ENCODE results near the gene APOH. TPM values are rescaled to one million over a fixed set of nuclear protein-coding genes. Genes with fewer than 3 reads are reported as not detected.

The APOH gene
- total RNA-seq, 4 donors from 2014 or later, result 0.55 TPM; not detected in 3

DNA sequence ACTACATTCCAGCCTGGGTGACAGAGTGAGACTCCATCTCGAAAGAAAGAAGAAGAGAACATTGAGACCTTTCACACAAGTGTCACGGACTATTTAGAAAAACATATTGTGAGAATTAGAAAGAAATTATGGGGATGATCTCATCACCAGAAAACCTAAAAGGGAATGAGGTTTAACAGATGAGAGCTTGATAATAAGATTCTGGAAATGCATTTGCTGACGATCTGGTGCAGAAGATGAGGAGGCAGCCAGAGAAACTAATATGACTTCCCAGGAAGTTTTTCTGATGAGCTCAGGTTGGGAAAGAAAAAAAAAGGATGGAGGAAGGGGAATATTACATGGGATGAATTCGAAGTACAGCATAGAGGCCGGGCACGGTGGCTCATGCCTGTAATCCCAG, 10.8 kb upstream of the APOH start:
- no peak overlapping the region for H3K4me3 ChIP-seq
- no peaks in the 10 kb centered on the region for H3K9me3 ChIP-seq
- no peak for DNase-seq
- TF ChIP-seq POLR2AphosphoS5 (IDR thresholded peaks at IDR 0.05), result no peak
- TF ChIP-seq, protein P1, sequence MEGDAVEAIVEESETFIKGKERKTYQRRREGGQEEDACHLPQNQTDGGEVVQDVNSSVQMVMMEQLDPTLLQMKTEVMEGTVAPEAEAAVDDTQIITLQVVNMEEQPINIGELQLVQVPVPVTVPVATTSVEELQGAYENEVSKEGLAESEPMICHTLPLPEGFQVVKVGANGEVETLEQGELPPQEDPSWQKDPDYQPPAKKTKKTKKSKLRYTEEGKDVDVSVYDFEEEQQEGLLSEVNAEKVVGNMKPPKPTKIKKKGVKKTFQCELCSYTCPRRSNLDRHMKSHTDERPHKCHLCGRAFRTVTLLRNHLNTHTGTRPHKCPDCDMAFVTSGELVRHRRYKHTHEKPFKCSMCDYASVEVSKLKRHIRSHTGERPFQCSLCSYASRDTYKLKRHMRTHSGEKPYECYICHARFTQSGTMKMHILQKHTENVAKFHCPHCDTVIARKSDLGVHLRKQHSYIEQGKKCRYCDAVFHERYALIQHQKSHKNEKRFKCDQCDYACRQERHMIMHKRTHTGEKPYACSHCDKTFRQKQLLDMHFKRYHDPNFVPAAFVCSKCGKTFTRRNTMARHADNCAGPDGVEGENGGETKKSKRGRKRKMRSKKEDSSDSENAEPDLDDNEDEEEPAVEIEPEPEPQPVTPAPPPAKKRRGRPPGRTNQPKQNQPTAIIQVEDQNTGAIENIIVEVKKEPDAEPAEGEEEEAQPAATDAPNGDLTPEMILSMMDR (IDR thresholded peaks at IDR 0.05), result no peak
- no peak for TF ChIP-seq EP300 (IDR thresholded peaks at IDR 0.05; ENCODE audit: low read depth)
- TF ChIP-seq POLR2A (IDR thresholded peaks at IDR 0.05), result no peak
- in situ Hi-C loops (cut with MboI; ENCODE audit: low pct_ligation_motif_present in 1 of 4, low pct_unique_long_range_greater_than_20kb in 1 of 4, low sequenced_read_pairs in 3 of 4) (no loop called here), intact Hi-C loops (cut with DNase I; ENCODE audit: low total_unique reads) (no loop called here)
- H3K27ac ChIP-seq, result no peak overlapping the region
- no peaks in the 10 kb centered on the region for H3K27me3 ChIP-seq
- 89 to 100% methylated on average over 6 of the region's 6 CpGs for WGBS, 2 donors (ENCODE audit: low coverage in 1 of 2)
- no peaks in the 10 kb centered on the region for H3K36me3 ChIP-seq
- no peaks in the 10 kb centered on the region for H3K4me1 ChIP-seq

DNA sequence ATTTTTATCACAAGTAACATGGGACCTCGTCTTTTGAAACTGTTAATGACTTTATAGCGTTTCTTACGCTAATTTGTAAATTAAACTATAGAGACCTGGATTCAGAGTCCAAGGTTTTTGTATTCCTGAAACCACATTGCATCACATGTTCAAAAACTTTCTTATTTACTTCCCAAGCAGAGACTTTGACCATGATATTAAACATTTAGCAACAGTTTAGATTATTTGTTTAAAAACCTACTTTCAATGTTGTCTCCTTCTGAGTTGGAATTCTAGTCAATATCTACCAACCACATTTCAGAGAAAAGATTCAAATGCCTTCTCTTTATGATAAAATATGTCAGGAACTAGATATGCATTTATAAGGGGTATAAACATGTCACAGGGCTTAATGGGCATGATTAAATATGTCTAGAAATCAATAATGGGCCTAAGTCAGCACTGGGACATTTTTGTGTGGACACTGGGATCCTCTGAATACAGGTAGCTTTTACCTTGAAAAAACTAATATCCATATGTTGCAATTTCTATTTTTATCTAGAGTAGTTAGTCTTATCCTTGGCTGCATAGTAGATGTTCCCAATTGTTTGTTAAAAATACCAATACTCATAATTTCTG, 6.3 kb upstream of the APOH start:
- no peak overlapping the region for H3K4me3 ChIP-seq
- H3K4me1 ChIP-seq, result no peaks in the 10 kb centered on the region
- H3K9me3 ChIP-seq, result no peaks in the 10 kb centered on the region
- in situ Hi-C loops (cut with MboI; ENCODE audit: low pct_ligation_motif_present in 1 of 4, low pct_unique_long_range_greater_than_20kb in 1 of 4, low sequenced_read_pairs in 3 of 4) (no loop called here), intact Hi-C loops (cut with DNase I; ENCODE audit: low total_unique reads) (no loop called here)
- no peak for DNase-seq
- whole genome bisulfite sequencing, 2 donors (ENCODE audit: low coverage in 1 of 2), result 76 to 81% methylated on average over 3 of the region's 3 CpGs
- no peaks in the 10 kb centered on the region for H3K27me3 ChIP-seq
- TF ChIP-seq, protein P1 (IDR thresholded peaks at IDR 0.05), result no peak
- no peak for TF ChIP-seq EP300 (IDR thresholded peaks at IDR 0.05; ENCODE audit: low read depth)
- no peak for TF ChIP-seq POLR2AphosphoS5 (IDR thresholded peaks at IDR 0.05)
- TF ChIP-seq POLR2A (IDR thresholded peaks at IDR 0.05), result no peak
- no peak overlapping the region for H3K27ac ChIP-seq
- no peaks in the 10 kb centered on the region for H3K36me3 ChIP-seq

DNA sequence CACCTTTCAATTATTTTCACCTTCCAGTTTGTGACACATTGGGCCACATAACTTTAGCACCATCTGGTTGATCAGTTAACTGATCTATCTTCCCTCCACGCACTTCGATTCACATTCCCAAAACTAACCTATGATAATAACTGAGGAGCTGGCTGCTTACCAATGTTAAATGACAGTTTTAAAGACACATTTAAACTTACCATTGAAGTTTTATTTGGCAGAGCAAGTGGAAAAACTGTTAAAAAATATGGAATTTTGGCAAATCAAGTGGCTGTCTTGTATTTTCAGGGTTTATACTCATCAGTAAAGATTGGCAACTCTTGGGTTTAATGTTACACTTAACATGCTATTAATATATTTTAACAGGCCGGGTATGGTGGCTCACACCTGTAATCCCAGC, 5.4 kb upstream of the APOH start:
- no peaks in the 10 kb centered on the region for H3K4me1 ChIP-seq
- in situ Hi-C loops (cut with MboI; ENCODE audit: low pct_ligation_motif_present in 1 of 4, low pct_unique_long_range_greater_than_20kb in 1 of 4, low sequenced_read_pairs in 3 of 4) (no loop called here), intact Hi-C loops (cut with DNase I; ENCODE audit: low total_unique reads) (no loop called here)
- WGBS, 2 donors (ENCODE audit: low coverage in 1 of 2), result 89% methylated on average over 3 of the region's 3 CpGs; no CpG with 5 or more reads in 1 of the 2 donors
- TF ChIP-seq EP300 (IDR thresholded peaks at IDR 0.05; ENCODE audit: low read depth) (no peak), POLR2A (IDR thresholded peaks at IDR 0.05) (no peak), POLR2AphosphoS5 (IDR thresholded peaks at IDR 0.05) (no peak)
- TF ChIP-seq, protein P1 (IDR thresholded peaks at IDR 0.05), result no peak
- H3K9me3 ChIP-seq, result no peaks in the 10 kb centered on the region
- DNase-seq, result no peak
- no peak overlapping the region for H3K4me3 ChIP-seq
- H3K27me3 ChIP-seq, result no peaks in the 10 kb centered on the region
- no peaks in the 10 kb centered on the region for H3K36me3 ChIP-seq
- H3K27ac ChIP-seq, result no peak overlapping the region

DNA sequence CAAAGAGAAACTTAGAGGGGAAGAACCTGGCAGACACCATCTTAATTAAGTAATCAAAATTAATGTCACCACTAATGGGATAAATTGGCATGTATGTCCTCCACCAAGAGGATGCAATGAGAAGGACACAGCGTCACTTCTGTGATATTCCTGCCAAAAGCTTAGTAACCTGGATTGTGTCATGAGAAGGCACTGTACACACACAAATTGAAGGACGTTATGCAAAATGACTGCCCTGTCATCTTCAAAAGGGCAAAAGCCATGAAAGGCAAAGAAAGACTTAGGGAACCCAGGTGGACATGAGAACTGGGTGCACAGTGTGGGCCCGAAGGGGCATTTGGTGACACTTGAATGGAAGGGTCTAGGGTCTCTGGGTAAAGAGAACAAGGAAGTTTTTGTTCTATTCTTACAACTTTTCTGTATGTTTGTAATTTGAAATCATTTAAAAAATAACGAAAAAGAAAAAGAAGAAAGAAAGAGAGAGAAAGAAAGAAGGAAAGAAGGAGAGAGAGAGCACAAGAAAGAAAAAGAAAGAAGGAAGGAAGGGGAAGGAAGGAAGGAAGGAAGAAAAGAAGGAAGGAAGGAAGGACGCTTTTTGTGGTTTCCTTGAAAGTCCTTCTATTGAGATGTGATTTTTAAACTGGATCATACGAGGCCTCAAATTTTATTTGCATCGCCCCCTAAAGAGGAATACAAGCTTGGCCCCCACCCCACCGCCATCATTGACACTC, 4.0 kb upstream of the APOH start:
- in situ Hi-C loops (cut with MboI; ENCODE audit: low pct_ligation_motif_present in 1 of 4, low pct_unique_long_range_greater_than_20kb in 1 of 4, low sequenced_read_pairs in 3 of 4), result no loop called here
- no peaks in the 10 kb centered on the region for H3K36me3 ChIP-seq
- no peak for TF ChIP-seq EP300 (IDR thresholded peaks at IDR 0.05; ENCODE audit: low read depth)
- TF ChIP-seq POLR2AphosphoS5 (IDR thresholded peaks at IDR 0.05), result no peak
- TF ChIP-seq POLR2A (IDR thresholded peaks at IDR 0.05), result no peak
- TF ChIP-seq, protein P1 (IDR thresholded peaks at IDR 0.05), result no peak
- intact Hi-C loops (cut with DNase I; ENCODE audit: low total_unique reads), result no loop called here
- no peak overlapping the region for H3K27ac ChIP-seq
- no peaks in the 10 kb centered on the region for H3K9me3 ChIP-seq
- no peaks in the 10 kb centered on the region for H3K27me3 ChIP-seq
- WGBS, 2 donors (ENCODE audit: low coverage in 1 of 2), result 66 to 75% methylated on average over 6 to 8 of the region's 8 CpGs
- H3K4me3 ChIP-seq, result no peak overlapping the region
- no peaks in the 10 kb centered on the region for H3K4me1 ChIP-seq
- no peak for DNase-seq
